ENCODE measurements around the gene ACOD1. TPM values are rescaled to one million over a fixed set of nuclear protein-coding genes. Genes with fewer than 3 reads are reported as not detected.

ACOD1 gene
- total RNA-seq, 1 experiment from 2014 or later = not detected

DNA sequence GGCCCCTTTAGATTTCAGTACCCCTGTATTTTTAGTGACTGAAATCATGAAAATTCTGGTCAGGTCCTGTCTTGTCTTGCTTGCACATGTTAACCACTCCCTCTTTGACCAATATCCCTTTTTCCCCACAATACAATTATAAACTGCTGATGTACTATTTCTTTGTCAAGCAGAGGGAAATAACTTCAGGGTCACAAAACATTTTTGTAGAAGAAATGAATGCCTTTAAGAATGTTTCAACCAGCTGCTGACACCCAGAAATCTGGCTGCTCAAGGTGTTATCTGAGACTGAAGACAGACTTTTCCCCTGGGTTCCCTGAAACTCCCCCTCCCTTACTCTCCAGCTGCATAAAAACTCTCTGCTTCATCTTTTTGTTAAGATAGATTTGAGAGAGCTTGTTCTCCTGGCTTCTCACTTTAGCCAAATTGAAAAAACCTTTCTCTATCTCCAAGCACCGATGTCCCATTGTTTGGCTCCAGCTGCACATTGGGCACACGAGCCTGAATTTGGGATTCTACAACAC lies 18.4 kb upstream of the ACOD1 start:
- H3K9me3 ChIP-seq (ENCODE audit: control insufficient read depth, low read depth, low read length) = no peaks in the 10 kb centered on the region
- Mint-ChIP-seq H3K36me3 (ENCODE audit: insufficient read depth in 1 of 3, low read depth in 3 of 3) (no peaks in the 10 kb centered on the region; a peak in 1 of 7 replicates), H3K27ac (peak overlapping the region in 1 of 3 experiments; percentile 71; a peak in 1 of 7 replicates), H3K9me3 (no peaks in the 10 kb centered on the region; a peak in 1 of 5 replicates), H3K4me1 (peaks cover 3 to 5% of the 10 kb centered on the region in 2 experiments; a peak in 2 of 4 replicates), H3K4me3 (no peak overlapping the region), H3K27me3 (ENCODE audit: low read depth) (peaks cover 2% of the 10 kb centered on the region; the same call in 1 of the 2 replicates)
- no peak overlapping the region for H3T11ph ChIP-seq (ENCODE audit: low read length)
- no peak for DNase-seq
- H2BK12ac ChIP-seq (ENCODE audit: insufficient read length, low read depth, low read length) = no peak overlapping the region
- H3K14ac ChIP-seq (ENCODE audit: insufficient read depth, low read length) = no peak overlapping the region
- no peaks in the 10 kb centered on the region for H3K27me3 ChIP-seq (ENCODE audit: insufficient read depth, low read length)
- no peak overlapping the region for H2BK120ac ChIP-seq (ENCODE audit: low read depth, low read length, poor library complexity, severe bottlenecking)
- no peak overlapping the region for H3K23ac ChIP-seq (ENCODE audit: insufficient read length, low read depth, low read length)
- H3K4me1 ChIP-seq (ENCODE audit: insufficient read depth, low read length) = no peaks in the 10 kb centered on the region
- no peak overlapping the region for H3K56ac ChIP-seq (ENCODE audit: insufficient read length, low read depth, low read length)
- H2AFZ ChIP-seq (ENCODE audit: low read length) = no peak overlapping the region
- no peak overlapping the region for H3K4ac ChIP-seq (ENCODE audit: low read depth, low read length)
- no peaks in the 10 kb centered on the region for H3K79me1 ChIP-seq (ENCODE audit: insufficient read depth, low read depth, low read length, poor library complexity, severe bottlenecking)
- H3K18ac ChIP-seq (ENCODE audit: insufficient read length, low read depth, low read length) = no peak overlapping the region
- H2BK5ac ChIP-seq (ENCODE audit: insufficient read length, low read length) = no peak overlapping the region
- WGBS (ENCODE audit: extremely low coverage, insufficient read length, low lambda C conversion rate) = no CpG with 5 or more reads among the region's 2 CpGs
- no peak overlapping the region for H2BK15ac ChIP-seq (ENCODE audit: low read depth, low read length)
- H4K8ac ChIP-seq (replicated peaks; ENCODE audit: insufficient read length, low read depth, low read length) = no peak overlapping the region
- no peak overlapping the region for H3K27ac ChIP-seq (ENCODE audit: insufficient read length, low read depth, low read length)
- H3K9ac ChIP-seq (ENCODE audit: extremely low read depth, insufficient read length, low read length) = no peak overlapping the region
- H2BK20ac ChIP-seq (ENCODE audit: low read depth, low read length, poor library complexity, severe bottlenecking) = no peak overlapping the region
- H4K91ac ChIP-seq (ENCODE audit: insufficient read length, low read depth, low read length) = no peak overlapping the region
- TF ChIP-seq, protein P1, sequence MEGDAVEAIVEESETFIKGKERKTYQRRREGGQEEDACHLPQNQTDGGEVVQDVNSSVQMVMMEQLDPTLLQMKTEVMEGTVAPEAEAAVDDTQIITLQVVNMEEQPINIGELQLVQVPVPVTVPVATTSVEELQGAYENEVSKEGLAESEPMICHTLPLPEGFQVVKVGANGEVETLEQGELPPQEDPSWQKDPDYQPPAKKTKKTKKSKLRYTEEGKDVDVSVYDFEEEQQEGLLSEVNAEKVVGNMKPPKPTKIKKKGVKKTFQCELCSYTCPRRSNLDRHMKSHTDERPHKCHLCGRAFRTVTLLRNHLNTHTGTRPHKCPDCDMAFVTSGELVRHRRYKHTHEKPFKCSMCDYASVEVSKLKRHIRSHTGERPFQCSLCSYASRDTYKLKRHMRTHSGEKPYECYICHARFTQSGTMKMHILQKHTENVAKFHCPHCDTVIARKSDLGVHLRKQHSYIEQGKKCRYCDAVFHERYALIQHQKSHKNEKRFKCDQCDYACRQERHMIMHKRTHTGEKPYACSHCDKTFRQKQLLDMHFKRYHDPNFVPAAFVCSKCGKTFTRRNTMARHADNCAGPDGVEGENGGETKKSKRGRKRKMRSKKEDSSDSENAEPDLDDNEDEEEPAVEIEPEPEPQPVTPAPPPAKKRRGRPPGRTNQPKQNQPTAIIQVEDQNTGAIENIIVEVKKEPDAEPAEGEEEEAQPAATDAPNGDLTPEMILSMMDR (conservative IDR thresholded peaks at IDR 0.05) = no peak
- H3K23me2 ChIP-seq (ENCODE audit: insufficient read length, low read depth, low read length, poor library complexity, severe bottlenecking) = no peaks in the 10 kb centered on the region
- H3K79me2 ChIP-seq (ENCODE audit: insufficient read depth, low read length) = no peaks in the 10 kb centered on the region
- H4K20me1 ChIP-seq (ENCODE audit: control insufficient read depth, insufficient read depth, insufficient read length) = no peaks in the 10 kb centered on the region
- no peak overlapping the region for H2AK5ac ChIP-seq (ENCODE audit: insufficient read length, low read length)
- no peak overlapping the region for H3K4me2 ChIP-seq (ENCODE audit: insufficient read depth, insufficient read length, low read length)
- H4K5ac ChIP-seq (ENCODE audit: insufficient read length, low read depth, low read length) = no peak overlapping the region

All from H9 (cell line).